Adrenal gland (tissue), 19 donors: ENCODE measurements around the gene NAT14. TPM values are rescaled to one million over a fixed set of nuclear protein-coding genes. Genes with fewer than 3 reads are reported as not detected.
A peak's percentile ranks its signal among the peaks of the same experiment; 100 is the strongest.

Experiments
- DNase-seq, 7 donors: peaks; one replicate each; pipeline ENCODE4 v3.0.0-alpha.2; 2019 to 2020
- H3K27ac ChIP-seq, 5 donors: fragments of 200-600 bp; sonication (generic) in 4 of 5; 1 replicate in 3 of 5; 2 replicates in 2 of 5; pipeline versions ENCODE4 v1.5.1 to v1.8.0; 2016 to 2020; ENCODE audit warnings: mild to moderate bottlenecking in 1 of 5
- H3K27me3 ChIP-seq: fragments of 200-600 bp; 2 replicates; pipeline ENCODE4 v1.8.0; 2021
- H3K36me3 ChIP-seq, 2 donors: fragments of 200-600 bp; replicated peaks in 1 of 2; 1 replicate in 1 of 2; 2 replicates in 1 of 2; pipeline versions ENCODE4 v1.5.1 to v1.8.0; 2018 to 2022
- H3K4me1 ChIP-seq, 2 donors: fragments of 200-600 bp; replicated peaks in 1 of 2; 1 replicate in 1 of 2; 2 replicates in 1 of 2; pipeline versions ENCODE4 v1.5.1 to v1.8.0; 2018 to 2021
- H3K4me3 ChIP-seq, 4 donors: fragments of 200-600 bp; sonication (generic) in 3 of 4; one replicate each; pipeline ENCODE4 v1.5.1; 2016 to 2018
- H3K9me3 ChIP-seq, 3 donors: fragments of 200-600 bp; sonication (generic) in 1 of 3; replicated peaks in 1 of 3; 1 replicate in 2 of 3; 2 replicates in 1 of 3; pipeline versions ENCODE4 v1.5.1 to v1.8.0; 2016 to 2021
- CTCF ChIP-seq, 6 experiments: fragments of 450-650 bp in 4 of 6; fragments of 200-600 bp in 2 of 6; sonication (generic) in 1 of 6; IDR thresholded peaks; 1 replicate in 5 of 6; 2 replicates in 1 of 6; pipeline versions ENCODE4 v1.5.1 to v1.8.0; 2016 to 2021; ENCODE audit warnings: antibody characterized with exemption in 6 of 6, mild to moderate bottlenecking in 2 of 6, moderate library complexity in 1 of 6
- POLR2A ChIP-seq, 2 donors: fragments of 450-650 bp; IDR thresholded peaks; one replicate each; pipeline ENCODE4 v1.6.1; 2017; ENCODE audit warnings: antibody characterized with exemption in 2 of 2, mild to moderate bottlenecking in 2 of 2, moderate library complexity in 1 of 2
- WGBS, 4 donors: extraction: QIAGEN DNeasy Blood & Tissue Kit in 2 of 4; methylation state at CpG; one replicate each; pipeline versions ENCODE4 v1.1.5 to v1.1.7; 2013 to 2017; 5-methylcytosine and 5-hydroxymethylcytosine counted together
- intact Hi-C, 2 donors: fragments of 100-400 bp; cut with DNase I; formaldehyde crosslinking; loops; one replicate each; pipeline versions ENCODE4 v1.14.1 to v1.15.0; 2022 to 2023
- long read RNA-seq, 10 donors: library from polyadenylated mRNA in 3 of 10; unstranded in 2 of 10; stranded (forward) in 1 of 10; transcript quantifications; one replicate each; pipeline ENCODE4 v2.0.0 and lab custom pipeline, GENCODE V29; 2021 to 2026
- polyA plus RNA-seq, 3 donors: library from polyadenylated mRNA; stranded (reverse); fragments of 200-250 nt in 2 of 3; fragments of 350-450 nt in 1 of 3; fragmentation: Illumina TruSeq in 1 of 3; extraction: RNeasy Lipid Tissue Mini Kit (QIAGEN cat#74804) in 1 of 3; gene quantifications; one replicate each; pipeline ENCODE4 v1.2.3, GENCODE V29; 2013 to 2014
- total RNA-seq, 9 donors: library from RNA; depleted of rRNA in 4 of 9; stranded (reverse); fragments of >200 nt in 4 of 9; fragments of 120-200 nt in 1 of 9; fragmentation: NEBNext Ultra II Directional in 1 of 9; extraction: Animal tissue kit (Norgen Biotek cat#: 25700) in 1 of 9; gene quantifications; one replicate each; pipeline versions ENCODE4 v1.1.0 to v1.2.4, GENCODE V29; 2013 to 2023
- donor health status: healthy with polysubstance abuse.
- donor health status: Bipolar disorder and iron deficiency.
- donor health status: DM: yes; HTN: yes; CAD: no.
- donor health status: DM: no; HTN: no; CAD: no.
- donor health status: DM: no; HTN: no; CAD: no.
- donor health status: DM: yes; HTN: yes; CAD: no.

The NAT14 gene, protein sequence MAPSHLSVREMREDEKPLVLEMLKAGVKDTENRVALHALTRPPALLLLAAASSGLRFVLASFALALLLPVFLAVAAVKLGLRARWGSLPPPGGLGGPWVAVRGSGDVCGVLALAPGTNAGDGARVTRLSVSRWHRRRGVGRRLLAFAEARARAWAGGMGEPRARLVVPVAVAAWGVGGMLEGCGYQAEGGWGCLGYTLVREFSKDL
- total RNA-seq, result 10 to 100 TPM in 6 of 9 donors, 1 to 10 TPM in 3; 4.9 to 46.7 (median 18.3) TPM
- polyA plus RNA-seq, result 100 to 1,000 TPM in 1 of 3 donors, 10 to 100 TPM in 1, 1 to 10 TPM in 1; 6.2 to 108 (median 53.8) TPM
- long read RNA-seq, donor 1, transcript NAT14-201 (3 exons, 1,536 nt), result major isoform, 13 of 14 reads
- long read RNA-seq, donor 1, partial matches to known transcripts, result 0 of 14 reads
- long read RNA-seq, donor 1, other reads (novel, unspliced or antisense), result 0 of 14 reads
- long read RNA-seq, donor 2, transcript NAT14-201 (3 exons, 1,536 nt), result major isoform, 13 of 13 reads
- long read RNA-seq, donor 2, partial matches to known transcripts, result 0 of 13 reads
- long read RNA-seq, donor 2, other reads (novel, unspliced or antisense), result 0 of 13 reads
- long read RNA-seq, donor 3, transcript NAT14-201 (3 exons, 1,536 nt), result major isoform, 6 of 7 reads
- long read RNA-seq, donor 3, partial matches to known transcripts, result 0 of 7 reads
- long read RNA-seq, donor 3, other reads (novel, unspliced or antisense), result 0 of 7 reads
- long read RNA-seq, donor 4, result 0 reads
- long read RNA-seq, donor 5, transcript NAT14-201 (3 exons, 1,536 nt), result major isoform, 17 of 24 reads
- long read RNA-seq, donor 5, partial matches to known transcripts, result 1 of 24 reads
- long read RNA-seq, donor 5, other reads (novel, unspliced or antisense), result 5 of 24 reads
- long read RNA-seq, donor 6, partial matches to known transcripts, result 0 of 1 reads
- long read RNA-seq, donor 6, other reads (novel, unspliced or antisense), result 1 of 1 reads
- long read RNA-seq, donor 7, transcript NAT14-201 (3 exons, 1,536 nt), result major isoform, 14 of 15 reads
- long read RNA-seq, donor 7, partial matches to known transcripts, result 0 of 15 reads
- long read RNA-seq, donor 7, other reads (novel, unspliced or antisense), result 0 of 15 reads
- long read RNA-seq, donor 8, transcript NAT14-201 (3 exons, 1,536 nt), result major isoform, 14 of 16 reads
- long read RNA-seq, donor 8, partial matches to known transcripts, result 0 of 16 reads
- long read RNA-seq, donor 8, other reads (novel, unspliced or antisense), result 0 of 16 reads
- long read RNA-seq, donor 9, transcript NAT14-201 (3 exons, 1,536 nt), result major isoform, 6 of 20 reads
- long read RNA-seq, donor 9, partial matches to known transcripts, result 14 of 20 reads
- long read RNA-seq, donor 9, other reads (novel, unspliced or antisense), result 0 of 20 reads
- long read RNA-seq, donor 10, transcript NAT14-201 (3 exons, 1,536 nt), result major isoform, 7 of 8 reads
- long read RNA-seq, donor 10, partial matches to known transcripts, result 0 of 8 reads
- long read RNA-seq, donor 10, other reads (novel, unspliced or antisense), result 0 of 8 reads

GRCh38 chr19:55484593-55485438 lies at the start of gene NAT14:
NAT14 (plus strand) TSS chr19:55485188; CDS start chr19:55485709, 521 bp downstream.
- Histone ChIP-seq H3K27me3 (no peaks in the 10 kb centered on the region), H3K4me3 (peak within 1 kb of the TSS in 3 of 4 donors; percentile 37 to 73 (median 54)), H3K36me3 (peaks cover 0 to 15% of the 10 kb centered on the region in 2 donors), H3K4me1 (peaks cover 38 to 39% of the 10 kb centered on the region in 2 donors), H3K9me3 (no peaks in the 10 kb centered on the region), H3K27ac (peak within 1 kb of the TSS; percentile 76 to 97 (median 93))
- WGBS, 4 donors, result 0 to 2% (median 1%) methylated on average over 8 to 78 of the region's 78 CpGs
- intact Hi-C loops, result no loop called here
- peak in 6 of 7 donors; percentile 49 to 66 (median 56) for DNase-seq
- TF ChIP-seq CTCF (IDR thresholded peaks at IDR 0.05) (no peak), POLR2A (IDR thresholded peaks at IDR 0.05) (no peak)

- Histone ChIP-seq H3K27ac (no peak overlapping the region), H3K4me1 (no peaks in the 10 kb centered on the region), H3K9me3 (no peaks in the 10 kb centered on the region), H3K27me3 (peaks cover 46% of the 10 kb centered on the region), H3K36me3 (no peaks in the 10 kb centered on the region), H3K4me3 (no peak overlapping the region)
- intact Hi-C loops, result no loop called here
- no peak for DNase-seq
- TF ChIP-seq POLR2A (IDR thresholded peaks at IDR 0.05) (no peak), CTCF (IDR thresholded peaks at IDR 0.05) (no peak)
- 29 to 47% (median 38%) methylated on average over 7 to 8 of the region's 8 CpGs for WGBS, 4 donors
Observed at GRCh38 chr19:55436847-55437246, 48.1 kb upstream of the NAT14 start.

- Histone ChIP-seq H3K9me3 (no peaks in the 10 kb centered on the region), H3K36me3 (no peaks in the 10 kb centered on the region), H3K27me3 (peaks cover 47% of the 10 kb centered on the region), H3K4me3 (no peak overlapping the region), H3K27ac (no peak overlapping the region), H3K4me1 (no peaks in the 10 kb centered on the region)
- intact Hi-C loops, result no loop called here
- DNase-seq, result peak; percentile 62 to 80 (median 67)
- no peak for TF ChIP-seq CTCF (IDR thresholded peaks at IDR 0.05)
- no peak for TF ChIP-seq POLR2A (IDR thresholded peaks at IDR 0.05)
- WGBS, 4 donors, result 0 to 8% (median 5%) methylated on average over 8 to 17 of the region's 17 CpGs
Observed at GRCh38 chr19:55437410-55437809, 47.6 kb upstream of the NAT14 start.
